Neuronal stem cell (in vitro differentiated cells): ENCODE measurements around the gene CCDC137.

Experiments
- DNase-seq: peaks from one replicate; pipeline ENCODE4 v3.0.0-alpha.2; 2013; ENCODE audit warnings: low spot score
- H2AFZ ChIP-seq: one replicate; pipeline ENCODE4 v1.6.1; 2013; ENCODE audit warnings: mild to moderate bottlenecking, low read length, inconsistent platforms
- H2AK5ac ChIP-seq: 2 replicates; pipeline ENCODE4 v1.6.1; 2013; ENCODE audit warnings: low read depth, mild to moderate bottlenecking, inconsistent platforms, low read length, moderate library complexity, mixed read lengths
- H2BK120ac ChIP-seq: 2 replicates; pipeline ENCODE4 v1.6.1; 2013; ENCODE audit warnings: low read depth, mild to moderate bottlenecking, inconsistent platforms, low read length, moderate library complexity, mixed read lengths
- H2BK12ac ChIP-seq: one replicate; pipeline ENCODE4 v1.6.1; 2013; ENCODE audit warnings: low read length, inconsistent platforms
- H2BK15ac ChIP-seq: 2 replicates; pipeline ENCODE4 v1.6.1; 2013; ENCODE audit warnings: mild to moderate bottlenecking, low read length, inconsistent platforms, mixed read lengths
- H2BK5ac ChIP-seq: one replicate; pipeline ENCODE4 v1.6.1; 2013; ENCODE audit warnings: inconsistent platforms, mild to moderate bottlenecking, low read length, moderate library complexity
- H3K14ac ChIP-seq: one replicate; pipeline ENCODE4 v1.6.1; 2013; ENCODE audit warnings: low read length, inconsistent platforms
- H3K18ac ChIP-seq: 2 replicates; pipeline ENCODE4 v1.6.1; 2013; ENCODE audit warnings: low read length, inconsistent platforms
- H3K23ac ChIP-seq: 2 replicates; pipeline ENCODE4 v1.6.1; 2013; ENCODE audit warnings: low read depth, mild to moderate bottlenecking, mixed read lengths, low read length, inconsistent platforms; ENCODE audit not compliant: poor library complexity
- H3K27ac ChIP-seq: replicated peaks from 3 replicates; pipeline ENCODE4 v1.5.1; 2013; ENCODE audit warnings: low read length, inconsistent platforms
- H3K27me3 ChIP-seq, 3 experiments: 2 replicates each; pipeline ENCODE4 v1.6.1; 2013; ENCODE audit warnings: low read length in 3 of 3, mild to moderate bottlenecking in 2 of 3, inconsistent platforms in 1 of 3, low read depth in 1 of 3, mixed read lengths in 1 of 3, moderate library complexity in 1 of 3; ENCODE audit not compliant: control insufficient read depth in 3 of 3, insufficient read depth in 3 of 3
- H3K36me3 ChIP-seq, 2 donors: replicated peaks in 1 of 2; 2 replicates each; pipeline ENCODE4 v1.6.1; 2013; ENCODE audit warnings: low read length in 2 of 2; ENCODE audit not compliant: control insufficient read depth in 2 of 2, insufficient read depth in 2 of 2
- H3K4ac ChIP-seq: 2 replicates; pipeline ENCODE4 v1.6.1; 2013; ENCODE audit warnings: inconsistent platforms, mild to moderate bottlenecking, low read length, moderate library complexity
- H3K4me1 ChIP-seq, 2 donors: 1 replicate in 1 of 2; 2 replicates in 1 of 2; pipeline ENCODE4 v1.6.1; 2013; ENCODE audit warnings: low read length in 2 of 2, low read depth in 1 of 2; ENCODE audit not compliant: control insufficient read depth in 2 of 2, insufficient read depth in 1 of 2
- H3K4me2 ChIP-seq: one replicate; pipeline ENCODE4 v1.6.1; 2013; ENCODE audit warnings: mild to moderate bottlenecking, low read length, inconsistent platforms; ENCODE audit not compliant: insufficient read depth, poor library complexity, severe bottlenecking
- H3K4me3 ChIP-seq, 2 donors: 2 replicates each; pipeline ENCODE4 v1.5.1; 2013; ENCODE audit warnings: low read length in 2 of 2, mild to moderate bottlenecking in 2 of 2, inconsistent platforms in 1 of 2, moderate library complexity in 1 of 2
- H3K79me1 ChIP-seq: one replicate; pipeline ENCODE4 v1.6.1; 2013; ENCODE audit warnings: low read depth, mild to moderate bottlenecking, inconsistent platforms, low read length, moderate library complexity
- H3K9ac ChIP-seq: one replicate; pipeline ENCODE4 v1.6.1; 2013; ENCODE audit warnings: mild to moderate bottlenecking, low read depth, low read length, inconsistent platforms; ENCODE audit not compliant: poor library complexity
- H3K9me3 ChIP-seq, 2 donors: replicated peaks in 1 of 2; 2 replicates each; pipeline versions ENCODE3 to v1.6.1; 2013; ENCODE audit warnings: low read length in 2 of 2, mild to moderate bottlenecking in 2 of 2, inconsistent platforms in 1 of 2, low read depth in 1 of 2, mixed read lengths in 1 of 2, moderate library complexity in 1 of 2; ENCODE audit not compliant: control insufficient read depth in 2 of 2, insufficient read depth in 1 of 2
- H4K8ac ChIP-seq: one replicate; pipeline ENCODE4 v1.6.1; 2013; ENCODE audit warnings: low read depth, mild to moderate bottlenecking, inconsistent platforms, low read length, moderate library complexity
- H4K91ac ChIP-seq: one replicate; pipeline ENCODE4 v1.6.1; 2013; ENCODE audit warnings: low read length, low read depth, mild to moderate bottlenecking, inconsistent platforms; ENCODE audit not compliant: poor library complexity
- WGBS, 2 donors: extraction: QIAGEN DNeasy Blood & Tissue Kit; methylation state at CpG; one replicate each; pipeline ENCODE4 v1.1.7; 2013; ENCODE audit warnings: missing lambda C conversion rate in 2 of 2, mixed read lengths in 1 of 2; ENCODE audit not compliant: insufficient read length in 2 of 2, insufficient replicate concordance in 1 of 2; ENCODE audit errors: extremely low coverage in 2 of 2; 5-methylcytosine and 5-hydroxymethylcytosine counted together

The CCDC137 gene

GRCh38 chr17:81706757-81707624 is 40.5 kb downstream of the CCDC137 start:
- H3K4me3 ChIP-seq, result no peak overlapping the region
- no peak overlapping the region for H2BK5ac ChIP-seq
- no peak overlapping the region for H4K8ac ChIP-seq
- H4K91ac ChIP-seq, result no peak overlapping the region
- no peak overlapping the region for H3K18ac ChIP-seq
- DNase-seq, result no peak
- no peak overlapping the region for H3K14ac ChIP-seq
- H2BK12ac ChIP-seq, result no peak overlapping the region
- H3K4me1 ChIP-seq, result peaks cover 21 to 22% of the 10 kb centered on the region in 2 donors
- H3K27ac ChIP-seq, result no peak overlapping the region
- H2AFZ ChIP-seq, result no peak overlapping the region
- no peak overlapping the region for H2AK5ac ChIP-seq
- no peak overlapping the region for H3K4me2 ChIP-seq
- H3K4ac ChIP-seq, result no peak overlapping the region
- H2BK120ac ChIP-seq, result no peak overlapping the region
- peaks cover 30 to 52% of the 10 kb centered on the region in 2 donors for H3K36me3 ChIP-seq
- no CpG with 5 or more reads among the region's 54 CpGs for WGBS, 2 donors
- H3K9ac ChIP-seq, result no peak overlapping the region
- H3K9me3 ChIP-seq, result no peaks in the 10 kb centered on the region
- peaks cover 0 to 14% (median 0%) of the 10 kb centered on the region in 3 experiments for H3K27me3 ChIP-seq
- peaks cover 24% of the 10 kb centered on the region for H3K79me1 ChIP-seq
- peak overlapping the region; percentile 62 for H3K23ac ChIP-seq
- no peak overlapping the region for H2BK15ac ChIP-seq

GRCh38 chr17:81707725-81708646 is 41.4 kb downstream of the CCDC137 start:
- H3K4ac ChIP-seq, result no peak overlapping the region
- H3K9me3 ChIP-seq, result no peaks in the 10 kb centered on the region
- H2AK5ac ChIP-seq, result no peak overlapping the region
- H3K36me3 ChIP-seq, result peaks cover 30 to 47% of the 10 kb centered on the region in 2 donors
- peak overlapping the region; percentile 62 for H3K23ac ChIP-seq
- H3K27ac ChIP-seq, result no peak overlapping the region
- H3K4me1 ChIP-seq, result peaks cover 15 to 22% of the 10 kb centered on the region in 2 donors
- peak overlapping the region in 1 of 2 donors; percentile 13 for H3K4me3 ChIP-seq
- DNase-seq, result no peak
- no peak overlapping the region for H3K9ac ChIP-seq
- H4K8ac ChIP-seq, result peak overlapping the region; percentile 2
- no peak overlapping the region for H2BK12ac ChIP-seq
- WGBS, 2 donors, result no CpG with 5 or more reads among the region's 25 CpGs
- no peak overlapping the region for H3K4me2 ChIP-seq
- no peak overlapping the region for H3K18ac ChIP-seq
- peak overlapping the region; percentile 72 for H2BK5ac ChIP-seq
- H4K91ac ChIP-seq, result no peak overlapping the region
- no peak overlapping the region for H2BK120ac ChIP-seq
- peaks cover 0 to 14% (median 0%) of the 10 kb centered on the region in 3 experiments for H3K27me3 ChIP-seq
- peak overlapping the region; percentile 17 for H3K14ac ChIP-seq
- H3K79me1 ChIP-seq, result peaks cover 21% of the 10 kb centered on the region
- H2AFZ ChIP-seq, result no peak overlapping the region
- H2BK15ac ChIP-seq, result no peak overlapping the region

GRCh38 chr17:81708739-81709185 is 42.2 kb downstream of the CCDC137 start:
- Histone ChIP-seq H3K4me2 (no peak overlapping the region), H2BK120ac (no peak overlapping the region), H3K27ac (no peak overlapping the region), H4K91ac (no peak overlapping the region), H2BK15ac (no peak overlapping the region), H3K9me3 (no peaks in the 10 kb centered on the region), H3K36me3 (peaks cover 30 to 47% of the 10 kb centered on the region in 2 donors), H2BK12ac (no peak overlapping the region), H3K9ac (no peak overlapping the region), H3K79me1 (peaks cover 23% of the 10 kb centered on the region), H3K14ac (no peak overlapping the region), H3K4me3 (no peak overlapping the region), H3K4me1 (peaks cover 23 to 29% of the 10 kb centered on the region in 2 donors), H3K27me3 (peaks cover 0 to 14% (median 0%) of the 10 kb centered on the region in 3 experiments), H3K18ac (no peak overlapping the region), H4K8ac (no peak overlapping the region), H3K4ac (no peak overlapping the region), H2AK5ac (no peak overlapping the region), H2AFZ (no peak overlapping the region), H3K23ac (no peak overlapping the region), H2BK5ac (no peak overlapping the region)
- DNase-seq, result no peak
- WGBS, 2 donors, result no CpG with 5 or more reads among the region's 17 CpGs
